ENCODE data around the gene ATP13A5.

- TF ChIP-seq EP300 (IDR thresholded peaks at IDR 0.05), result no peak
- TF ChIP-seq, protein P1, sequence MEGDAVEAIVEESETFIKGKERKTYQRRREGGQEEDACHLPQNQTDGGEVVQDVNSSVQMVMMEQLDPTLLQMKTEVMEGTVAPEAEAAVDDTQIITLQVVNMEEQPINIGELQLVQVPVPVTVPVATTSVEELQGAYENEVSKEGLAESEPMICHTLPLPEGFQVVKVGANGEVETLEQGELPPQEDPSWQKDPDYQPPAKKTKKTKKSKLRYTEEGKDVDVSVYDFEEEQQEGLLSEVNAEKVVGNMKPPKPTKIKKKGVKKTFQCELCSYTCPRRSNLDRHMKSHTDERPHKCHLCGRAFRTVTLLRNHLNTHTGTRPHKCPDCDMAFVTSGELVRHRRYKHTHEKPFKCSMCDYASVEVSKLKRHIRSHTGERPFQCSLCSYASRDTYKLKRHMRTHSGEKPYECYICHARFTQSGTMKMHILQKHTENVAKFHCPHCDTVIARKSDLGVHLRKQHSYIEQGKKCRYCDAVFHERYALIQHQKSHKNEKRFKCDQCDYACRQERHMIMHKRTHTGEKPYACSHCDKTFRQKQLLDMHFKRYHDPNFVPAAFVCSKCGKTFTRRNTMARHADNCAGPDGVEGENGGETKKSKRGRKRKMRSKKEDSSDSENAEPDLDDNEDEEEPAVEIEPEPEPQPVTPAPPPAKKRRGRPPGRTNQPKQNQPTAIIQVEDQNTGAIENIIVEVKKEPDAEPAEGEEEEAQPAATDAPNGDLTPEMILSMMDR (IDR thresholded peaks at IDR 0.05), result no peak
Observed at GRCh38 chr3:193343726-193344222, 34.8 kb downstream of the ATP13A5 start.
